Ovary (tissue), 9 donors: ENCODE measurements around the gene RBM20. TPM values are rescaled to one million over a fixed set of nuclear protein-coding genes. Genes with fewer than 3 reads are reported as not detected.

Experiments
- DNase-seq, 5 donors: peaks; one replicate each; pipeline ENCODE4 v3.0.0-alpha.2; 2019 to 2020
- H3K27ac ChIP-seq, 2 donors: fragments of 200-600 bp; one replicate each; pipeline versions ENCODE4 v1.5.1 to v1.8.0; 2019 to 2022
- H3K27me3 ChIP-seq: fragments of 200-600 bp; one replicate; pipeline ENCODE4 v1.8.0; 2022
- H3K36me3 ChIP-seq: fragments of 200-600 bp; sonication (generic); one replicate; pipeline ENCODE4 v1.5.1; 2019
- H3K4me1 ChIP-seq: one replicate; pipeline ENCODE4 v1.8.1; 2013; ENCODE audit warnings: mild to moderate bottlenecking, moderate library complexity; ENCODE audit not compliant: insufficient read depth
- H3K4me3 ChIP-seq: fragments of 200-600 bp; sonication (generic); one replicate; pipeline ENCODE4 v1.5.1; 2017
- H3K9me3 ChIP-seq, 2 donors: fragments of 200-600 bp in 1 of 2; sonication (generic) in 1 of 2; one replicate each; pipeline versions ENCODE4 v1.5.1 to v1.8.1; 2013 to 2019; ENCODE audit warnings: mild to moderate bottlenecking in 1 of 2, moderate library complexity in 1 of 2
- CTCF ChIP-seq, 3 donors: fragments of 450-650 bp in 2 of 3; fragments of 200-600 bp in 1 of 3; IDR thresholded peaks; one replicate each; pipeline versions ENCODE4 v1.5.1 to v1.8.0; 2016 to 2022; ENCODE audit warnings: antibody characterized with exemption in 3 of 3, mild to moderate bottlenecking in 1 of 3
- EP300 ChIP-seq: sonication (generic); formaldehyde crosslinking; IDR thresholded peaks from one replicate; pipeline ENCODE4 v1.6.1; 2017; ENCODE audit warnings: antibody characterized with exemption
- POLR2A ChIP-seq: fragments of 450-650 bp; IDR thresholded peaks from one replicate; pipeline ENCODE4 v1.6.1; 2017; ENCODE audit warnings: antibody characterized with exemption, mild to moderate bottlenecking, moderate library complexity
- WGBS, 3 donors: extraction: QIAGEN DNeasy Blood & Tissue Kit in 1 of 3; methylation state at CpG; one replicate each; pipeline versions ENCODE4 v1.1.5 to v1.1.7; 2013 to 2017; 5-methylcytosine and 5-hydroxymethylcytosine counted together
- intact Hi-C, 4 donors: fragments of 100-400 bp; cut with DNase I; formaldehyde crosslinking; loops; one replicate each; pipeline versions ENCODE4 v1.11.0 to v1.15.1; 2022 to 2023
- polyA plus RNA-seq, 2 donors: library from polyadenylated mRNA; stranded (reverse); fragments of 200-250 nt in 1 of 2; fragments of 350-450 nt in 1 of 2; fragmentation: Illumina TruSeq in 1 of 2; extraction: RNeasy Lipid Tissue Mini Kit (QIAGEN cat#74804) in 1 of 2; gene quantifications; one replicate each; pipeline ENCODE4 v1.2.3, GENCODE V29; 2013 to 2014
- total RNA-seq, 7 donors: library from RNA; depleted of rRNA in 2 of 7; stranded (reverse); fragments of >200 nt in 2 of 7; fragmentation: NEBNext Ultra II Directional in 3 of 7; extraction: Animal tissue kit (Norgen Biotek cat#: 25700) in 3 of 7; gene quantifications; one replicate each; pipeline versions ENCODE4 v1.1.0 to v1.2.4, GENCODE V29; 2016 to 2023
- donor health status: DM: no; HTN: no; CAD: no; lungs with moderate emphysema.
- donor health status: DM: no; HTN: no; CAD: no.
- donor health status: Bipolar disorder and iron deficiency.
- donor health status: DM: yes; HTN: yes; CAD: no.
- donor health status: DM: no; HTN: no; CAD: no.
- donor health status: DM: yes; HTN: yes; CAD: no.

Gene RBM20
- total and polyA plus RNA-seq, 9 donors = 0.96 to 4.9 (median 3.6) TPM

DNA sequence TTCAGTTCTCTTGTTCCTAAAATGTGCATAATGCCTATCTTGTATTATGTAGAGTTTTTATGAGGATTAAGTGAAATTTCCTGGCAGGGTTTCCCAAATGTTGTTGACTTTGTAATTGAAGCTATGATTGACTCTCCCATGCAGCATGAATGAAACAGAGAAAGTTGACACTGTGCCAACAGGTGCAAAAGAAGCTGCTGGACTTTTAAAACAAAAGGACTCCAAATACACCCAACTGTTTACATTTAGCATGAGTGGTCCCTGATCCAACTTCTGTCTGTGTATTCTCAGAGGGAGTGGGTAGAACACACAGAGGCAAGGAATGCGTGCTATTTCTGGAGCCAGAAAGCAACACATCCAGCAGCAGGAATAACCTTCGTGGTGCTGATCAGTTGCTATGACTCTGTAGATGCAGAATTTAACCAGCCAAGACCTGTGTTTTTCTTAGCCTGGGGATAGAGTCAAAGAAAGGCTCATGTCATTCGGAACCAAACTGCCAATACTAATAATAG lies 14.4 kb upstream of the RBM20 start:
- TF ChIP-seq POLR2A = no peak
- TF ChIP-seq EP300 = no peak
- no peak for TF ChIP-seq CTCF (IDR thresholded peaks at IDR 0.05)

DNA sequence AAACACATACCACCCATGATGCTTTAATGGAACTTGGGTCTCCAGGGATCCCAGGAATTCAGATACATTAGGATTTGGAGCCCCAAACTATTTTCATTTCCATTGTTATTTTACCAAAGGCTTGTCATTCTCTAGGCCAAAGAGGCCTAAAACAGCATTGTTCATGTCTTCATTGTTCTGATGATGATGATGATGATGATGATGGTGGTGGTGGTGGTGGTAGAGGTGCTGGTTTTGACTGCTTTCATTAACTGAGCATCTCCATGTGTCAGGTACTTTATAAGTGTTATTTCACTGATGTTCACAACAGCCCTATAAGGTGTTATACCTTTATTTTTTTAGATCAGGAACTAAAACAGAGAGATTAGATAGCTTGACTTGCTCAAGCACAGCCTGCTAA lies 12.2 kb upstream of the RBM20 start:
- Histone ChIP-seq H3K4me1 (no peaks in the 10 kb centered on the region), H3K27me3 (no peaks in the 10 kb centered on the region), H3K27ac (no peak overlapping the region), H3K9me3 (no peaks in the 10 kb centered on the region), H3K36me3 (no peaks in the 10 kb centered on the region), H3K4me3 (no peak overlapping the region)
- intact Hi-C loops = no loop called here
- DNase-seq = no peak
- TF ChIP-seq CTCF (IDR thresholded peaks at IDR 0.05) = no peak
- TF ChIP-seq POLR2A = no peak
- no peak for TF ChIP-seq EP300

More for the DNA sequence above, 14.4 kb upstream of the RBM20 start:
- H3K27ac ChIP-seq = no peak overlapping the region
- H3K4me3 ChIP-seq = no peak overlapping the region
- H3K9me3 ChIP-seq = no peaks in the 10 kb centered on the region
- no peaks in the 10 kb centered on the region for H3K27me3 ChIP-seq
- H3K4me1 ChIP-seq = no peaks in the 10 kb centered on the region
- H3K36me3 ChIP-seq = no peaks in the 10 kb centered on the region
- no peak for DNase-seq
- 36 to 43% (median 38%) methylated on average over 3 of the region's 3 CpGs for WGBS, 3 donors
- intact Hi-C loops = no loop called here

- Histone ChIP-seq H3K27ac (no peak overlapping the region), H3K36me3 (no peaks in the 10 kb centered on the region), H3K9me3 (no peaks in the 10 kb centered on the region), H3K4me3 (no peak overlapping the region), H3K4me1 (no peaks in the 10 kb centered on the region), H3K27me3 (no peaks in the 10 kb centered on the region)
- no peak for DNase-seq
- intact Hi-C loops = no loop called here
- 92 to 100% (median 99%) methylated on average over 1 of the region's 1 CpG for WGBS, 3 donors
- TF ChIP-seq EP300 = no peak
- no peak for TF ChIP-seq POLR2A
- no peak for TF ChIP-seq CTCF (IDR thresholded peaks at IDR 0.05)
These were observed 11.4 kb upstream of the RBM20 start for GRCh38 chr10:110632591-110633215.

- Histone ChIP-seq H3K27me3 (no peaks in the 10 kb centered on the region), H3K4me1 (no peaks in the 10 kb centered on the region), H3K4me3 (no peak overlapping the region), H3K36me3 (no peaks in the 10 kb centered on the region), H3K27ac (no peak overlapping the region), H3K9me3 (no peaks in the 10 kb centered on the region)
- intact Hi-C loops = no loop called here
- no peak for DNase-seq
- TF ChIP-seq EP300 (no peak), POLR2A (no peak), CTCF (IDR thresholded peaks at IDR 0.05) (no peak)
- 60 to 62% (median 61%) methylated on average over 9 of the region's 9 CpGs for WGBS, 3 donors
These were observed 9.5 kb upstream of the RBM20 start for GRCh38 chr10:110634527-110635209.
